ENCODE results near the gene MCM5. TPM values are rescaled to one million over a fixed set of nuclear protein-coding genes. Genes with fewer than 3 reads are reported as not detected.

MCM5 gene
- polyA plus RNA-seq, 3 donors = 23.4 to 39.8 (median 25.5) TPM

GRCh38 chr22:35424081-35424480 is 24.1 kb downstream of the MCM5 start:
- H3K36me3 ChIP-seq (replicated peaks in 1 of 2; ENCODE audit: control insufficient read depth in 1 of 2, insufficient read depth in 2 of 2, low read length in 2 of 2) = peaks cover 75 to 79% of the 10 kb centered on the region in 2 donors
- DNase-seq = no peak
- no peaks in the 10 kb centered on the region for H3K27me3 ChIP-seq (ENCODE audit: control insufficient read depth in 2 of 2, insufficient read depth in 2 of 2, low read length in 2 of 2)
- no peaks in the 10 kb centered on the region for H3K79me2 ChIP-seq (ENCODE audit: insufficient read depth, low read length)
- peak overlapping the region in 1 of 2 donors; percentile 23 for H3K27ac ChIP-seq (ENCODE audit: low read depth in 1 of 2, low read length in 2 of 2)
- no peak overlapping the region for H3K9ac ChIP-seq (ENCODE audit: insufficient read depth, low read length, poor library complexity, severe bottlenecking)
- no peaks in the 10 kb centered on the region for H3K9me3 Mint-ChIP-seq
- peaks cover 68 to 85% of the 10 kb centered on the region in 2 donors for H3K36me3 Mint-ChIP-seq
- no peak for TF ChIP-seq CTCF (IDR thresholded peaks at IDR 0.05)
- peaks cover 2% of the 10 kb centered on the region for H3K4me1 Mint-ChIP-seq
- H3K27me3 Mint-ChIP-seq (ENCODE audit: low read depth in 3 of 3) = peaks cover 0 to 3% (median 0%) of the 10 kb centered on the region in 3 donors
- intact Hi-C loops (cut with micrococcal nuclease) = no loop called here
- H3K27ac Mint-ChIP-seq = peak overlapping the region in 4 of 7 donors; percentile 25 to 60 (median 53)
- H3K9me3 ChIP-seq (replicated peaks in 1 of 2; ENCODE audit: control insufficient read depth in 1 of 2, insufficient read depth in 1 of 2, low read length in 2 of 2) = no peaks in the 10 kb centered on the region
- no peak overlapping the region for H3K4me2 ChIP-seq (replicated peaks; ENCODE audit: extremely low read depth, low read length, poor library complexity, severe bottlenecking)
- H3K4me3 Mint-ChIP-seq = no peak overlapping the region
- H3K4me1 ChIP-seq (ENCODE audit: control insufficient read depth in 1 of 2, insufficient read depth in 2 of 2, low read length in 2 of 2) = peaks cover under 1 to 3% of the 10 kb centered on the region in 2 donors
- no peak overlapping the region for H2AFZ ChIP-seq (ENCODE audit: insufficient read depth, low read depth, low read length, poor library complexity, severe bottlenecking)
- WGBS (ENCODE audit: insufficient coverage) = 98% methylated on average over 22 of the region's 26 CpGs
- no peaks in the 10 kb centered on the region for H4K20me1 ChIP-seq (ENCODE audit: insufficient read depth, low read length)
- H3K4me3 ChIP-seq (replicated peaks in 1 of 3; ENCODE audit: low read depth in 2 of 3, low read length in 3 of 3) = no peak overlapping the region

- H3K4me1 Mint-ChIP-seq = no peaks in the 10 kb centered on the region
- 96% methylated on average over 7 of the region's 7 CpGs for WGBS (ENCODE audit: insufficient coverage)
- Histone ChIP-seq H3K27me3 (ENCODE audit: control insufficient read depth in 2 of 2, insufficient read depth in 2 of 2, low read length in 2 of 2) (no peaks in the 10 kb centered on the region), H3K9ac (ENCODE audit: insufficient read depth, low read length, poor library complexity, severe bottlenecking) (no peak overlapping the region), H4K20me1 (ENCODE audit: insufficient read depth, low read length) (no peaks in the 10 kb centered on the region), H3K4me3 (replicated peaks in 1 of 3; ENCODE audit: low read depth in 2 of 3, low read length in 3 of 3) (no peak overlapping the region), H3K4me2 (replicated peaks; ENCODE audit: extremely low read depth, low read length, poor library complexity, severe bottlenecking) (no peak overlapping the region), H3K27ac (ENCODE audit: low read depth in 1 of 2, low read length in 2 of 2) (peak overlapping the region in 1 of 2 donors; percentile 23), H3K36me3 (replicated peaks in 1 of 2; ENCODE audit: control insufficient read depth in 1 of 2, insufficient read depth in 2 of 2, low read length in 2 of 2) (peaks cover 72 to 74% of the 10 kb centered on the region in 2 donors), H2AFZ (ENCODE audit: insufficient read depth, low read depth, low read length, poor library complexity, severe bottlenecking) (no peak overlapping the region), H3K9me3 (replicated peaks in 1 of 2; ENCODE audit: control insufficient read depth in 1 of 2, insufficient read depth in 1 of 2, low read length in 2 of 2) (no peaks in the 10 kb centered on the region), H3K4me1 (ENCODE audit: control insufficient read depth in 1 of 2, insufficient read depth in 2 of 2, low read length in 2 of 2) (no peaks in the 10 kb centered on the region), H3K79me2 (ENCODE audit: insufficient read depth, low read length) (no peaks in the 10 kb centered on the region)
- TF ChIP-seq CTCF (IDR thresholded peaks at IDR 0.05) = no peak
- H3K9me3 Mint-ChIP-seq = peaks cover 0 to 3% (median 0%) of the 10 kb centered on the region in 7 donors
- peaks cover 61 to 84% of the 10 kb centered on the region in 2 donors for H3K36me3 Mint-ChIP-seq
- intact Hi-C loops (cut with micrococcal nuclease) = no loop called here
- peaks cover 0 to 3% (median 0%) of the 10 kb centered on the region in 3 donors for H3K27me3 Mint-ChIP-seq (ENCODE audit: low read depth in 3 of 3)
- peak overlapping the region in 3 of 7 donors; percentile 2 to 49 (median 8) for H3K27ac Mint-ChIP-seq
- DNase-seq = no peak
- H3K4me3 Mint-ChIP-seq = no peak overlapping the region
Measured at GRCh38 chr22:35424761-35425160, 24.8 kb downstream of the MCM5 start.
